CD4-positive, alpha-beta T cell (primary cell): ENCODE results near the gene MSH2. TPM values are rescaled to one million over a fixed set of nuclear protein-coding genes. Genes with fewer than 3 reads are reported as not detected.

Source experiments
- ATAC-seq: fragments of 200-7000 bp; cut with Tn5 transposase; one replicate; pipeline ENCODE4 v1.10.0; 2022; ENCODE audit warnings: mild to moderate bottlenecking; ENCODE audit not compliant: poor library complexity
- CTCF ChIA-PET: fragments of 350-600 bp; sonication (Branson Sonifier 250); formaldehyde crosslinking; loops from one replicate; lab custom pipeline; 2021; ENCODE audit warnings: antibody characterized with exemption, inconsistent platforms; lab: Charles Lee
- POLR2A ChIA-PET: fragments of 350-600 bp; sonication (Branson Sonifier 250); formaldehyde crosslinking; loops from one replicate; lab custom pipeline; 2021; ENCODE audit warnings: antibody characterized with exemption, inconsistent platforms; lab: Charles Lee
- DNase-seq, 14 experiments: peaks; one replicate each; pipeline ENCODE4 v3.0.0-alpha.2; 2013 to 2020; ENCODE audit warnings: mixed read lengths in 2 of 14
- H3K27ac ChIP-seq, 2 donors: one replicate each; pipeline versions ENCODE4 v1.5.1 to v1.7.0; 2013; ENCODE audit warnings: low read length in 2 of 2, low read depth in 1 of 2, mild to moderate bottlenecking in 1 of 2
- H3K27me3 ChIP-seq, 2 experiments: 1 replicate in 1 of 2; 2 replicates in 1 of 2; pipeline versions ENCODE4 v1.6.1 to v1.7.0; 2013; ENCODE audit warnings: low read length in 2 of 2, control low read depth in 1 of 2, mild to moderate bottlenecking in 1 of 2, moderate library complexity in 1 of 2; ENCODE audit not compliant: insufficient read depth in 2 of 2, control insufficient read depth in 1 of 2
- H3K36me3 ChIP-seq: one replicate; pipeline ENCODE4 v1.6.1; 2013; ENCODE audit warnings: low read length, control low read depth; ENCODE audit not compliant: insufficient read depth
- H3K4me1 ChIP-seq: one replicate; pipeline ENCODE4 v1.6.1; 2013; ENCODE audit warnings: low read length, control low read depth; ENCODE audit not compliant: insufficient read depth
- H3K4me3 ChIP-seq: one replicate; pipeline ENCODE4 v1.5.1; 2013; ENCODE audit warnings: mild to moderate bottlenecking, low read length, moderate library complexity
- H3K9me3 ChIP-seq, 2 experiments: 1 replicate in 1 of 2; 2 replicates in 1 of 2; pipeline versions ENCODE4 v1.6.1 to v1.7.0; 2013; ENCODE audit warnings: low read length in 2 of 2, mild to moderate bottlenecking in 2 of 2, control low read depth in 1 of 2, moderate library complexity in 1 of 2; ENCODE audit not compliant: control insufficient read depth in 1 of 2, insufficient read depth in 1 of 2
- H3K27ac Mint-ChIP-seq: one replicate; pipeline ENCODE4 v1.8.0; 2020; ENCODE audit warnings: mixed read lengths
- H3K27me3 Mint-ChIP-seq: one replicate; pipeline ENCODE4 v1.8.0; 2021; ENCODE audit warnings: mixed read lengths
- H3K36me3 Mint-ChIP-seq: one replicate; pipeline ENCODE4 v1.8.0; 2021; ENCODE audit warnings: low read depth, mixed read lengths
- H3K4me1 Mint-ChIP-seq: one replicate; pipeline ENCODE4 v1.8.0; 2021; ENCODE audit warnings: low read depth, mixed read lengths
- H3K4me3 Mint-ChIP-seq: one replicate; pipeline ENCODE4 v1.8.0; 2020; ENCODE audit warnings: mild to moderate bottlenecking, mixed read lengths
- H3K9me3 Mint-ChIP-seq: one replicate; pipeline ENCODE4 v1.8.0; 2020; ENCODE audit warnings: mixed read lengths
- intact Hi-C, 2 experiments: fragments of 100-400 bp; cut with DNase I in 1 of 2; cut with micrococcal nuclease in 1 of 2; formaldehyde crosslinking; loops; one replicate each; pipeline versions ENCODE4 v1.15.1 to v1.9.0; 2023 to 2025; cut with DNase I, micrococcal nuclease
- total RNA-seq, 174 experiments: library from RNA in 2 of 174; stranded (reverse) in 2 of 174; gene quantifications; one replicate each; pipeline ENCODE4 v1.2.3 and lab custom pipeline; 2021 to 2026
- TF ChIP-seq, protein P1 (sequence below): fragments of 200-600 bp; IDR thresholded peaks from one replicate; pipeline ENCODE4 v1.8.0; 2022; ENCODE audit warnings: antibody characterized with exemption, mild to moderate bottlenecking

MSH2 gene
- total RNA-seq, 2 experiments from 2014 or later, result 7.1 to 8.2 TPM

DNA sequence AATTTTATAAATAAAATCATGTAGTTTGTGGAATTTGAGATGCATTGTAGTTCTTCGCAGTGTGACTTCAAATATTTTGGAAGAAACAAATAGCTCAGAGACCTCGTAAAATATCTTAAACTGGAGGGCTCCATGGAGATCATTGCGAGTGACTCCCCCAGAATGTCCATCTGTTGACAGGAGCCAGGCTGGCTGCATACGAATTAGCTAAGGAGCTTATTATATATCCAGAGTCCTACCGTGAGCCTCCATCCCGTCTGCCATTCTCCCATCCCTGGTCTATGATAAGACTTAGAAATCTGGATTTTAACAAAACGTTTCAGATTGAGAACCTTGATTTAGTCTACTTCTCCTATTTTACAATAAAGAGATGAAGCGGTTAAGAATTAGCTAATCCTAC is 80.2 kb downstream of the MSH2 start:
- Mint-ChIP-seq H3K36me3 (peaks cover 55% of the 10 kb centered on the region), H3K4me3 (no peak overlapping the region), H3K27me3 (no peaks in the 10 kb centered on the region), H3K4me1 (peaks cover 9% of the 10 kb centered on the region), H3K9me3 (no peaks in the 10 kb centered on the region), H3K27ac (no peak overlapping the region)
- ChIA-PET CTCF (no interaction called here), POLR2A (no interaction called here)
- intact Hi-C loops, result no loop called here
- no peak overlapping the region for H3K4me3 ChIP-seq
- H3K9me3 ChIP-seq, result no peaks in the 10 kb centered on the region
- H3K27me3 ChIP-seq, result no peaks in the 10 kb centered on the region
- TF ChIP-seq, protein P1, sequence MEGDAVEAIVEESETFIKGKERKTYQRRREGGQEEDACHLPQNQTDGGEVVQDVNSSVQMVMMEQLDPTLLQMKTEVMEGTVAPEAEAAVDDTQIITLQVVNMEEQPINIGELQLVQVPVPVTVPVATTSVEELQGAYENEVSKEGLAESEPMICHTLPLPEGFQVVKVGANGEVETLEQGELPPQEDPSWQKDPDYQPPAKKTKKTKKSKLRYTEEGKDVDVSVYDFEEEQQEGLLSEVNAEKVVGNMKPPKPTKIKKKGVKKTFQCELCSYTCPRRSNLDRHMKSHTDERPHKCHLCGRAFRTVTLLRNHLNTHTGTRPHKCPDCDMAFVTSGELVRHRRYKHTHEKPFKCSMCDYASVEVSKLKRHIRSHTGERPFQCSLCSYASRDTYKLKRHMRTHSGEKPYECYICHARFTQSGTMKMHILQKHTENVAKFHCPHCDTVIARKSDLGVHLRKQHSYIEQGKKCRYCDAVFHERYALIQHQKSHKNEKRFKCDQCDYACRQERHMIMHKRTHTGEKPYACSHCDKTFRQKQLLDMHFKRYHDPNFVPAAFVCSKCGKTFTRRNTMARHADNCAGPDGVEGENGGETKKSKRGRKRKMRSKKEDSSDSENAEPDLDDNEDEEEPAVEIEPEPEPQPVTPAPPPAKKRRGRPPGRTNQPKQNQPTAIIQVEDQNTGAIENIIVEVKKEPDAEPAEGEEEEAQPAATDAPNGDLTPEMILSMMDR, result no peak
- ATAC-seq, result no peak
- H3K4me1 ChIP-seq, result no peaks in the 10 kb centered on the region
- H3K27ac ChIP-seq, result no peak overlapping the region
- peaks cover 4% of the 10 kb centered on the region for H3K36me3 ChIP-seq
- DNase-seq, result no peak

DNA sequence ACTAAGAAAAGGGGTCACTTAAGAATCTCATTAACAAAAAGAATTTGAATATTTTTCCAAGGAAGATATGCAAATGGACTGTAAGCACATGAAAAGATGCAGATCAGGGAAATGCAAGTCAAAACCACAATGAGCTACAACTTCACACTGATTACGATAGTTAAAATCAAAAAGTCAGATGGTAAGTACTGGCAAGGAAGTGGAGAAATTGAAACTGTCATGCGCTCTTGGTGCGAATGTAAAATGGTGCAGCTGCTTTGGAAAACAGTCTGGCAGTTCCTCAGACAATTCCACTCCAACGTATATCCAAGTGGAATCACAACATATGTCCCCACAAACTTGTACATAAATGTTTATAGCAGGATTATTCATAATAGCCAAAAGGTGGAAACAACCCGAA is 81.4 kb downstream of the MSH2 start:
- Histone ChIP-seq H3K27me3 (no peaks in the 10 kb centered on the region), H3K27ac (no peak overlapping the region), H3K4me3 (no peak overlapping the region), H3K4me1 (no peaks in the 10 kb centered on the region), H3K36me3 (no peaks in the 10 kb centered on the region), H3K9me3 (no peaks in the 10 kb centered on the region)
- Mint-ChIP-seq H3K27me3 (no peaks in the 10 kb centered on the region), H3K4me3 (no peak overlapping the region), H3K36me3 (peaks cover 43% of the 10 kb centered on the region), H3K9me3 (no peaks in the 10 kb centered on the region), H3K27ac (no peak overlapping the region), H3K4me1 (peaks cover 9% of the 10 kb centered on the region)
- DNase-seq (no peak), ATAC-seq (no peak)
- POLR2A ChIA-PET, result no interaction called here
- TF ChIP-seq, protein P1, result no peak
- intact Hi-C loops, result no loop called here
- CTCF ChIA-PET, result no interaction called here

DNA sequence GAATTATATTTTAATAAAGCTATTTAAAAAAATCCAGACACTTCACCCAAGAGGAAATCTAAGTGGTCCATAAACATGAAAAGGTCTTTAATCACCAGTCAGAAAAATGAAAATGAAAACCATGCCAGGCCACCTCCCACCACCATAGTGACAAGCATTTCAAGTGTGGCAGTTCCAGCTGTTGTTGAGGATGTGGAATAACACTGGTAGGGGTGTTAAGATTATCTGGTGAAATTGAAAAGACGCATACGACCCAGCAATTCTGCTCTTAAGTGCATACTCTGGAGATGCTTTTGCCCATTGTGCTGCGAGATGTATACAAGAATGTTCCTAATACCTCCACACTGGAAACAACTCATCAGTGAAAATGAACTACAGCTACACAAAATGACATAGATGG is 82.2 kb downstream of the MSH2 start:
- POLR2A ChIA-PET, result no interaction called here
- ATAC-seq, result no peak
- H3K27me3 ChIP-seq, result no peaks in the 10 kb centered on the region
- CTCF ChIA-PET, result interaction anchor here (1.0 kb wide), 1 partner anchor 18 kb away, joined by 3 read pairs; no protein-coding TSS in a partner anchor
- no peaks in the 10 kb centered on the region for H3K4me1 ChIP-seq
- Mint-ChIP-seq H3K4me3 (no peak overlapping the region), H3K27ac (no peak overlapping the region), H3K27me3 (no peaks in the 10 kb centered on the region), H3K9me3 (no peaks in the 10 kb centered on the region), H3K36me3 (peaks cover 40% of the 10 kb centered on the region), H3K4me1 (peaks cover 9% of the 10 kb centered on the region)
- no peaks in the 10 kb centered on the region for H3K36me3 ChIP-seq
- TF ChIP-seq, protein P1, result no peak
- no peak overlapping the region for H3K4me3 ChIP-seq
- DNase-seq, result no peak
- H3K27ac ChIP-seq, result no peak overlapping the region
- intact Hi-C loops, result no loop called here
- H3K9me3 ChIP-seq, result no peaks in the 10 kb centered on the region
